ENCODE results near the gene PITPNB. TPM values are rescaled to one million over a fixed set of nuclear protein-coding genes. Genes with fewer than 3 reads are reported as not detected.

PITPNB gene
- total RNA-seq, 1 experiment from 2014 or later, result 70.7 TPM

DNA sequence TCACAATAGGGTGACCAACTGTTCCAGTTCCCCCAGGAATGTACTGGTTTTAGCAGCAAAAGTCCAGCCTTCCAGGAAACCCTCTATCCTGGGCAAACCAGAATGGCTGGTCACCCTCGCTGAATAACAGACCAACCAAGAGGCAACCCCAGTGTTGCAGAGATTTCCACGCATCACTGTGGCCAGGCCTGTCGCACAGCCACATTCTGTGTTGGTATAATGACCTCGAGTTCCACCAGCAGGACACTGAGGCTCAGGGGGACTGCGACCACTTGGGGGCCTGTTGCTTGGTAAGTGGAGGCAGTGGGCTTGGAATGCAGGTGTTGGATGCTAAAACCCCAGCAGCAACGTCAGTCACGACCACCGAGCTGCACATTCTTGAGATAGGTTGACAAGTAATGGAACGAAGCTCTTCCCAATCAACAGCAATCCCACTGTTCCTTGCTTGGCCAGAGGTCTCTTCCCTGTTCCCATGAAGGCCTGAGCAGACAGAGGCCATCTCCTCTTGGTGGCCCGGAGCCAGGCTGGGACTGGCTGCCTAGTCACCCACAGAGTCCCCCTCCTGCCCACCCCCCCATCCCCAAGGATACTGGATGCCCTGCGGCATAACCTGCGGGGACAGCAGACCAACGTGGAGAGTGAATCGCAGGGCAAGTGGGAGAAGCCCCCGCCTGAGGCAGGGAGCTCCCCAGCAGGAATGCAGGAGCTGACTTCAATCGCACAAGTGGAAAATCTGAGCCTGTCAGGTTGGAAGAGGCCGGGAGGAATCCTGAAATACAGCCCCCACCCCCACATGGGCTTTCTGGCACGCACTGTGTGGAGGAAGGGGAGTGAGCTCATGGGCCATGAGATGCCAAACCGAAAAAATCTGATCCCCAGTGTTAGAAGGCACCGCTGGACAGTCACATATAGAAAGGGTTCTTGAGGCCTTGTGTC is 74.1 kb downstream of the PITPNB start (continued):
- TF ChIP-seq, protein P1, sequence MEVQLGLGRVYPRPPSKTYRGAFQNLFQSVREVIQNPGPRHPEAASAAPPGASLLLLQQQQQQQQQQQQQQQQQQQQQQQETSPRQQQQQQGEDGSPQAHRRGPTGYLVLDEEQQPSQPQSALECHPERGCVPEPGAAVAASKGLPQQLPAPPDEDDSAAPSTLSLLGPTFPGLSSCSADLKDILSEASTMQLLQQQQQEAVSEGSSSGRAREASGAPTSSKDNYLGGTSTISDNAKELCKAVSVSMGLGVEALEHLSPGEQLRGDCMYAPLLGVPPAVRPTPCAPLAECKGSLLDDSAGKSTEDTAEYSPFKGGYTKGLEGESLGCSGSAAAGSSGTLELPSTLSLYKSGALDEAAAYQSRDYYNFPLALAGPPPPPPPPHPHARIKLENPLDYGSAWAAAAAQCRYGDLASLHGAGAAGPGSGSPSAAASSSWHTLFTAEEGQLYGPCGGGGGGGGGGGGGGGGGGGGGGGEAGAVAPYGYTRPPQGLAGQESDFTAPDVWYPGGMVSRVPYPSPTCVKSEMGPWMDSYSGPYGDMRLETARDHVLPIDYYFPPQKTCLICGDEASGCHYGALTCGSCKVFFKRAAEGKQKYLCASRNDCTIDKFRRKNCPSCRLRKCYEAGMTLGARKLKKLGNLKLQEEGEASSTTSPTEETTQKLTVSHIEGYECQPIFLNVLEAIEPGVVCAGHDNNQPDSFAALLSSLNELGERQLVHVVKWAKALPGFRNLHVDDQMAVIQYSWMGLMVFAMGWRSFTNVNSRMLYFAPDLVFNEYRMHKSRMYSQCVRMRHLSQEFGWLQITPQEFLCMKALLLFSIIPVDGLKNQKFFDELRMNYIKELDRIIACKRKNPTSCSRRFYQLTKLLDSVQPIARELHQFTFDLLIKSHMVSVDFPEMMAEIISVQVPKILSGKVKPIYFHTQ (CRISPR knock-in tag; IDR thresholded peaks at IDR 0.05), result no peak
- no peak for TF ChIP-seq ZNF423 (CRISPR knock-in tag; IDR thresholded peaks at IDR 0.05)

DNA sequence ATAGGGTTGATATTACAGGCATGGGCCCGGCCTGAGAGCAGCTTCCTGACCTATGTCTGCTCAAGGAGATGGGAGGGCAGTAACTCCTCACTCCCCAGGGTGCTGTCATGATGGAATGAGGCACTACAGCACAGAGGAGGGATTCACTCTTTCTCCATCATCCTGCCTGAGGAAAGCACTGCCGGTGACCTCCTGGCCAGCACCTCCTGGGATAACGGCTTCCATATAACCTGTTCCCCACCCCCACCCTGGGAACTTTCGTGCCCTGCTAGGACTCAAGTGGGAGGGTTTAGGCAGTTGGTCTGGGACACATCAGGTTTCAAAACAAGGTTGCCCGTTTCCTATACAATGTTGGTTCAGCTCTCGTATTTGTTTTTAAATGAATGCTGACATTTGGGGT is 74.8 kb downstream of the PITPNB start:
- Mint-ChIP-seq H3K9me3 (no peaks in the 10 kb centered on the region), H3K4me3 (no peak overlapping the region)
- CTCF ChIA-PET, result interaction anchor here (1.0 to 2.2 kb wide), 2 partner anchors 19 to 161 kb away, joined by 3 to 5 read pairs; no protein-coding TSS in a partner anchor

DNA sequence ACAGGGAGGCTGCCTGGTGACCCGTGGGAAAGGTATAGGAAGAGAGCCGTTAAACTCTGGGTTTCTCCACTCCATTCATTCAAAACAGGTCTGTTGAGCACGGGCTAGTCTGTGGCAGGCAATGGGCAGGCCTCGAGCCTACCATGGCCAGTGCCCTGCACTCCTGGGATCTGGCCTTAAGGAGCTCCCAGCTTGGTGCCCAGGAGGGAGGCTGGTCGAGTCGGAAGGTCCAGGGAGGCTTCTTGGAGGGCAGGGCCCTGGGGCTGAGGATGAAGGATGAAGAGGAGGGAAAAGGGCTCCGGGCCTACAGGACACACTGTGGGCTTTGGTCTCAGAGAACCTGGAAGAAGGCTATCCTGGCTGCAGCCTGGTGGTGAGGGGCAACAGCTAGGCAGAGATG is 75.6 kb downstream of the PITPNB start:
- CTCF ChIA-PET, result interaction anchor here (2.2 kb wide), 1 partner anchor 18 kb away, joined by 5 read pairs; no protein-coding TSS in a partner anchor
- peaks cover 3% of the 10 kb centered on the region; the same call in 1 of the 2 replicates for H3K36me3 Mint-ChIP-seq
- no peak overlapping the region for H3K27ac Mint-ChIP-seq
- ATAC-seq, result no peak
- POLR2A ChIA-PET, result no interaction called here
- DNase-seq (ENCODE audit: low spot score), result no peak
- no peaks in the 10 kb centered on the region for H3K27me3 Mint-ChIP-seq (ENCODE audit: low read depth)
- peaks cover 3% of the 10 kb centered on the region for H3K9me3 Mint-ChIP-seq
- no peak overlapping the region for H3K4me3 Mint-ChIP-seq
- peaks cover 49% of the 10 kb centered on the region for H3K4me1 Mint-ChIP-seq
- TF ChIP-seq MXD4 (CRISPR knock-in tag; IDR thresholded peaks at IDR 0.05; ENCODE audit: borderline replicate concordance) (no peak), RELA (CRISPR knock-in tag; IDR thresholded peaks at IDR 0.05; ENCODE audit: borderline replicate concordance) (no peak), TEAD1 (CRISPR knock-in tag; IDR thresholded peaks at IDR 0.05) (no peak), ZBTB21 (CRISPR knock-in tag; IDR thresholded peaks at IDR 0.05; ENCODE audit: borderline replicate concordance) (no peak), NFE2L1 (CRISPR knock-in tag; IDR thresholded peaks at IDR 0.05) (no peak), ZNF138 (CRISPR knock-in tag; conservative IDR thresholded peaks at IDR 0.05) (no peak)
- TF ChIP-seq, protein P2, sequence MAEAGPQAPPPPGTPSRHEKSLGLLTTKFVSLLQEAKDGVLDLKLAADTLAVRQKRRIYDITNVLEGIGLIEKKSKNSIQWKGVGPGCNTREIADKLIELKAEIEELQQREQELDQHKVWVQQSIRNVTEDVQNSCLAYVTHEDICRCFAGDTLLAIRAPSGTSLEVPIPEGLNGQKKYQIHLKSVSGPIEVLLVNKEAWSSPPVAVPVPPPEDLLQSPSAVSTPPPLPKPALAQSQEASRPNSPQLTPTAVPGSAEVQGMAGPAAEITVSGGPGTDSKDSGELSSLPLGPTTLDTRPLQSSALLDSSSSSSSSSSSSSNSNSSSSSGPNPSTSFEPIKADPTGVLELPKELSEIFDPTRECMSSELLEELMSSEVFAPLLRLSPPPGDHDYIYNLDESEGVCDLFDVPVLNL (CRISPR knock-in tag; IDR thresholded peaks at IDR 0.05; ENCODE audit: borderline replicate concordance, low read depth), result no peak
- TF ChIP-seq, protein P3, sequence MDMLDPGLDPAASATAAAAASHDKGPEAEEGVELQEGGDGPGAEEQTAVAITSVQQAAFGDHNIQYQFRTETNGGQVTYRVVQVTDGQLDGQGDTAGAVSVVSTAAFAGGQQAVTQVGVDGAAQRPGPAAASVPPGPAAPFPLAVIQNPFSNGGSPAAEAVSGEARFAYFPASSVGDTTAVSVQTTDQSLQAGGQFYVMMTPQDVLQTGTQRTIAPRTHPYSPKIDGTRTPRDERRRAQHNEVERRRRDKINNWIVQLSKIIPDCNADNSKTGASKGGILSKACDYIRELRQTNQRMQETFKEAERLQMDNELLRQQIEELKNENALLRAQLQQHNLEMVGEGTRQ (CRISPR knock-in tag; IDR thresholded peaks at IDR 0.05), result no peak
- TF ChIP-seq, protein P4, sequence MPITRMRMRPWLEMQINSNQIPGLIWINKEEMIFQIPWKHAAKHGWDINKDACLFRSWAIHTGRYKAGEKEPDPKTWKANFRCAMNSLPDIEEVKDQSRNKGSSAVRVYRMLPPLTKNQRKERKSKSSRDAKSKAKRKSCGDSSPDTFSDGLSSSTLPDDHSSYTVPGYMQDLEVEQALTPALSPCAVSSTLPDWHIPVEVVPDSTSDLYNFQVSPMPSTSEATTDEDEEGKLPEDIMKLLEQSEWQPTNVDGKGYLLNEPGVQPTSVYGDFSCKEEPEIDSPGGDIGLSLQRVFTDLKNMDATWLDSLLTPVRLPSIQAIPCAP (CRISPR knock-in tag; IDR thresholded peaks at IDR 0.05), result no peak
- TF ChIP-seq, protein P5, sequence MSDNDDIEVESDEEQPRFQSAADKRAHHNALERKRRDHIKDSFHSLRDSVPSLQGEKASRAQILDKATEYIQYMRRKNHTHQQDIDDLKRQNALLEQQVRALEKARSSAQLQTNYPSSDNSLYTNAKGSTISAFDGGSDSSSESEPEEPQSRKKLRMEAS (CRISPR knock-in tag; IDR thresholded peaks at IDR 0.05), result no peak

More for the DNA sequence above, 74.8 kb downstream of the PITPNB start:
- Mint-ChIP-seq H3K4me1 (peaks cover 50% of the 10 kb centered on the region), H3K27me3 (ENCODE audit: low read depth) (no peaks in the 10 kb centered on the region), H3K36me3 (peaks cover 6% of the 10 kb centered on the region), H3K27ac (no peak overlapping the region)
- ATAC-seq (no peak), DNase-seq (ENCODE audit: low spot score) (no peak)
- POLR2A ChIA-PET, result interaction anchor here (0.6 kb wide), 1 partner anchor 101 kb away, joined by 3 read pairs; no protein-coding TSS in a partner anchor
- no peak for TF ChIP-seq IRF2 (CRISPR knock-in tag; IDR thresholded peaks at IDR 0.05; ENCODE audit: borderline replicate concordance, low read depth)
- TF ChIP-seq, protein P3 (CRISPR knock-in tag; IDR thresholded peaks at IDR 0.05), result no peak
- TF ChIP-seq ESRRA (CRISPR knock-in tag; IDR thresholded peaks at IDR 0.05; ENCODE audit: borderline replicate concordance), result no peak
- TF ChIP-seq, protein P6, sequence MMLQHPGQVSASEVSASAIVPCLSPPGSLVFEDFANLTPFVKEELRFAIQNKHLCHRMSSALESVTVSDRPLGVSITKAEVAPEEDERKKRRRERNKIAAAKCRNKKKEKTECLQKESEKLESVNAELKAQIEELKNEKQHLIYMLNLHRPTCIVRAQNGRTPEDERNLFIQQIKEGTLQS (CRISPR knock-in tag; conservative IDR thresholded peaks at IDR 0.05), result no peak
- TF ChIP-seq ETV6 (CRISPR knock-in tag; IDR thresholded peaks at IDR 0.05), result no peak
- TF ChIP-seq, protein P2 (CRISPR knock-in tag; IDR thresholded peaks at IDR 0.05; ENCODE audit: borderline replicate concordance, low read depth), result no peak
- TF ChIP-seq NR2C2 (CRISPR knock-in tag; IDR thresholded peaks at IDR 0.05), result no peak
- TF ChIP-seq, protein P7, sequence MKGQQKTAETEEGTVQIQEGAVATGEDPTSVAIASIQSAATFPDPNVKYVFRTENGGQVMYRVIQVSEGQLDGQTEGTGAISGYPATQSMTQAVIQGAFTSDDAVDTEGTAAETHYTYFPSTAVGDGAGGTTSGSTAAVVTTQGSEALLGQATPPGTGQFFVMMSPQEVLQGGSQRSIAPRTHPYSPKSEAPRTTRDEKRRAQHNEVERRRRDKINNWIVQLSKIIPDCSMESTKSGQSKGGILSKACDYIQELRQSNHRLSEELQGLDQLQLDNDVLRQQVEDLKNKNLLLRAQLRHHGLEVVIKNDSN (CRISPR knock-in tag; IDR thresholded peaks at IDR 0.05), result no peak
- TF ChIP-seq, protein P5 (CRISPR knock-in tag; IDR thresholded peaks at IDR 0.05), result no peak
- no peak for TF ChIP-seq ZNF317 (CRISPR knock-in tag; IDR thresholded peaks at IDR 0.05; ENCODE audit: borderline replicate concordance, low read depth)
- TF ChIP-seq OVOL2 (CRISPR knock-in tag; IDR thresholded peaks at IDR 0.05; ENCODE audit: borderline replicate concordance), result no peak
- no peak for TF ChIP-seq FOXP1 (CRISPR knock-in tag; IDR thresholded peaks at IDR 0.05; ENCODE audit: borderline replicate concordance)
- no peak for TF ChIP-seq ZNF121 (CRISPR knock-in tag; IDR thresholded peaks at IDR 0.05)
- no peak for TF ChIP-seq TEAD1 (CRISPR knock-in tag; IDR thresholded peaks at IDR 0.05)
- no peak for TF ChIP-seq EMX1 (CRISPR knock-in tag; IDR thresholded peaks at IDR 0.05)

Measured in WTC11 (cell line).